AG09319 (cell line): ENCODE data around the gene FAH.

ENCODE experiments used
- DNase-seq: peaks from one replicate; pipeline ENCODE4 v3.0.0-alpha.2; 2010; ENCODE audit warnings: low read depth; ENCODE audit errors: extremely low read depth
- CTCF ChIP-seq: IDR thresholded peaks from 2 replicates; pipeline ENCODE4 v1.5.1; 2011; ENCODE audit warnings: low read depth, mild to moderate bottlenecking, inconsistent platforms, low read length, moderate library complexity

Gene FAH

GRCh38 chr15:80127911-80128310 is 24.9 kb upstream of the FAH start:
- no peak for TF ChIP-seq CTCF
- DNase-seq: no peak

- no peak for TF ChIP-seq CTCF
- no peak for DNase-seq
Observed at GRCh38 chr15:80132382-80132781, 20.4 kb upstream of the FAH start.

GRCh38 chr15:80136854-80137253 is 15.9 kb upstream of the FAH start:
- DNase-seq: no peak
- TF ChIP-seq CTCF: no peak

- TF ChIP-seq CTCF: no peak
- no peak for DNase-seq
Observed at GRCh38 chr15:80138961-80139360, 13.8 kb upstream of the FAH start.

- TF ChIP-seq CTCF: no peak
- DNase-seq: no peak
Observed at GRCh38 chr15:80140909-80141308, 11.9 kb upstream of the FAH start.

GRCh38 chr15:80141916-80142598 is 10.7 kb upstream of the FAH start:
- no peak for TF ChIP-seq CTCF
- DNase-seq: no peak

- DNase-seq: no peak
- no peak for TF ChIP-seq CTCF
Observed at GRCh38 chr15:80142646-80143045, 10.2 kb upstream of the FAH start.
